ENCODE data around the gene DPP10.

The DPP10 gene

GRCh38 chr2:114922076-114922475, 479.6 kb downstream of the DPP10 start:
- no peak for TF ChIP-seq CTCF (IDR thresholded peaks at IDR 0.05)

DNA sequence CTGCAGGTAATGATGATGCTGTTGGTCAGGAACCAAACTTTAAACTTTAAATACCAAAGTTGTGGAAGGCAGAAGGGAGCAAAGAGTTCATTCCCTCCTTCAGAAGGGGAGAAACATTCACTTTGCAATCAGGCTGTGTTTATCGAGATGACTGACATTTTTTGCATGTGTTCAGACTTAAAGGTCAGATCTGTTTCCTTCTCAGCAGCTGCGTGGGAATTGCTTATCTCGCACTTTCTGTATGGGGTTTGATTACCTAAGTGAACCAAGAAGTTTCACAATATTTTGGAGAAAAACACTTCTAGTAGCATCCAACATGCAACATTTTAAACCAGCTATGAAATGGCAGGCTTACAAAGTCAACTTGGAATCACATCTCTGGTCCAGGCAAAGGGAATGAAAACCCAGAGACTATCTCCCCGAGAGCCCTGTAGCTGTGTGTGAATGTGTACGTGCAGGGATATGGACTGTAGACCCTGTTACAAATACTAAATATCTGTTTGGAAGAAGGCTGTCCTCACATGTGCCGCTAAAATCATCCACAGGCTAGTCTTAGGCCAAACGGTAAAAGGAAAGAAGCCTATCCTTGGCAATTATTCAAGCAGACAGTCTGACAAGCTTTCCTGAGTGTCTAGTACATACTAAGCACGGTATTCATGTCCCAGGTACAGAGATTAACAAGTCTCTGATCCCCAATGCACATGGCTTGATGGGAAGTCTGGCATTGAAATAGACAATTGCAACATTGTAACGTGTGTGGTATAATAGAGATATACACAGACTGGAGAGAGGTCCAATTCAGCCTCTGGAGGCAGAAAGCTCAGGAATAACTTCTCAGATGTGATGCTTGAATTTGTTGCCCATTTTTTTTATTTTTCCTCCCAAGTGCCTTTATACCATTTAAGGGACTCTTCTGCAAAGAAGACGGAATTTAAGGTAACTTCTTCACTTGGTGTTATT, 483.1 kb downstream of the DPP10 start:
- TF ChIP-seq CTCF (IDR thresholded peaks at IDR 0.05): no peak

- no peak for TF ChIP-seq CTCF (IDR thresholded peaks at IDR 0.05)
Observed at GRCh38 chr2:114926303-114926702, 483.9 kb downstream of the DPP10 start.

DNA sequence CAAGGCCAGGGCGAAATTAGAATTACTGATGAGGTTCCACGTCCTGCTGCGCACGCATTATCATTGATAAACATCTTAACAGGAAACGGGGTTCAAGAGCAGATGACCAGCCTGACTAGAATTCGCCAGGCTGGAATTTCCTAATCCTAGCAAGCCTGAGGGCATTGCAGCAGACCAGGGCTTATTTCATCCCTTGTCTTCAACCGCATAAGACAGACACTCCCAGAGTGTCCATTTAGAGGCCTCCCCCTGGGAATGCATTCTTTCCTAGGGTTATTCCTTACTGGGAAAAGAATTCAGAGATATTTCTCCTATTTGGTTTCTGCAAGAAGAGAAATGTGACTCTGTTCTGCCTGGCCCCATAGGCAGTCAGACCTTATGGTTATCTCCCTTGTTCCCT, 486.8 kb downstream of the DPP10 start:
- TF ChIP-seq CTCF (IDR thresholded peaks at IDR 0.05): no peak

- no peak for TF ChIP-seq CTCF (IDR thresholded peaks at IDR 0.05)
Observed at GRCh38 chr2:114933671-114934241, 491.3 kb downstream of the DPP10 start.

DNA sequence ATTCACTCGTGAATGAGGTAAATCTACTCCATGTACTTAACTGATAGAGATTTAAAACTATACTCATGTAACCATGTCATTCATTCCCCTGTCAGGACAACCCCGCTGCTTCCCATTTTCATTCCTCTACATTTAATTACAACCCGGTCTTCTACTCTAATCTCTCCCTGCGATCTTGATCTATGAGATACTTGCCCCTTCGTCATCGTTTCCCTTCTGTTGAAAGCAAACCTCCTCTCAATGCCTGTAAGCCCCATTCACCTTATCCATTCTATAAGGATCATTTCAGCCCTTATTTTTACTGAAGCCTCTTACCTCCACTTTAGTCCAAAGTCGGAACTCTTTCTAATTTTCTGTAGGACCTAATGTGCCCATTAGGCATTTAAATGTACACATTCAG, 492.6 kb downstream of the DPP10 start:
- TF ChIP-seq CTCF (IDR thresholded peaks at IDR 0.05): no peak

GRCh38 chr2:114937366-114937930, 495.0 kb downstream of the DPP10 start:
- TF ChIP-seq CTCF (IDR thresholded peaks at IDR 0.05): no peak
